H1 (cell line): ENCODE data around the gene SLC17A4. TPM values are rescaled to one million over a fixed set of nuclear protein-coding genes. Genes with fewer than 3 reads are reported as not detected.

ENCODE experiments used
- CTCF ChIA-PET: fragments of 300-600 bp; sonication (Branson Sonifier 250); formaldehyde crosslinking; loops from one replicate; lab custom pipeline; 2021; ENCODE audit not compliant: partially characterized antibody; lab: Charles Lee
- POLR2A ChIA-PET: fragments of 300-600 bp; sonication (Branson Sonifier 250); formaldehyde crosslinking; loops from one replicate; lab custom pipeline; 2021; ENCODE audit warnings: inconsistent platforms; ENCODE audit not compliant: partially characterized antibody; lab: Charles Lee
- DNase-seq, 2 experiments: peaks; one replicate each; pipeline versions ENCODE4 v3.0.0 to v3.0.0-alpha.2; 2010 to 2022; ENCODE audit warnings: low spot score in 2 of 2, low read depth in 1 of 2, mixed read lengths in 1 of 2
- FAIRE-seq: peaks from 2 replicates; lab custom pipeline; 2011; peaks lifted over from hg19 to GRCh38; lab: Jason Lieb, UNC
- H2AFZ ChIP-seq: 2 replicates; pipeline ENCODE4 v1.8.1; 2012; ENCODE audit warnings: low read length, inconsistent platforms
- H2AK5ac ChIP-seq: 2 replicates; pipeline ENCODE4 v1.6.1; 2013; ENCODE audit warnings: low read depth, low read length
- H2BK120ac ChIP-seq: replicated peaks from 2 replicates; pipeline ENCODE3; 2013; ENCODE audit warnings: low read depth, low read length, inconsistent platforms
- H2BK12ac ChIP-seq: 2 replicates; pipeline ENCODE4 v1.6.1; 2013; ENCODE audit warnings: low read depth, low read length
- H2BK15ac ChIP-seq: 2 replicates; pipeline ENCODE4 v1.6.1; 2013; ENCODE audit warnings: low read length
- H2BK20ac ChIP-seq: 2 replicates; pipeline ENCODE4 v1.6.1; 2013; ENCODE audit warnings: low read length
- H2BK5ac ChIP-seq: 2 replicates; pipeline ENCODE4 v1.6.1; 2013; ENCODE audit warnings: low read depth, low read length
- H3K14ac ChIP-seq: 2 replicates; pipeline ENCODE4 v1.6.1; 2013; ENCODE audit warnings: inconsistent platforms; ENCODE audit not compliant: insufficient read length
- H3K18ac ChIP-seq: 2 replicates; pipeline ENCODE4 v1.6.1; 2013; ENCODE audit warnings: low read length; ENCODE audit errors: extremely low read depth
- H3K23ac ChIP-seq: 2 replicates; pipeline ENCODE4 v1.6.1; 2013; ENCODE audit warnings: inconsistent platforms; ENCODE audit not compliant: insufficient read length
- H3K23me2 ChIP-seq: 2 replicates; pipeline ENCODE4 v1.6.1; 2013; ENCODE audit warnings: low read depth, low read length
- H3K27ac ChIP-seq: 2 replicates; pipeline ENCODE4 v1.6.1; 2011; ENCODE audit warnings: low read depth, low read length, inconsistent platforms
- H3K27me3 ChIP-seq, 4 experiments: replicated peaks in 1 of 4; 1 replicate in 1 of 4; 2 replicates in 3 of 4; pipeline versions ENCODE4 v1.6.1 to v1.8.1; 2011 to 2013; ENCODE audit warnings: low read length in 3 of 4, mild to moderate bottlenecking in 3 of 4, inconsistent platforms in 2 of 4, mixed read lengths in 2 of 4, moderate library complexity in 1 of 4; ENCODE audit not compliant: control insufficient read depth in 3 of 4, insufficient read depth in 3 of 4; ENCODE audit errors: extremely low read depth in 1 of 4
- H3K36me3 ChIP-seq, 4 experiments: 2 replicates each; pipeline versions ENCODE4 v1.6.1 to v1.8.1; 2011 to 2013; ENCODE audit warnings: mild to moderate bottlenecking in 4 of 4, low read length in 3 of 4, moderate library complexity in 2 of 4, control low read depth in 1 of 4, inconsistent platforms in 1 of 4; ENCODE audit not compliant: insufficient read depth in 4 of 4, control insufficient read depth in 2 of 4
- H3K4ac ChIP-seq: replicated peaks from 2 replicates; pipeline ENCODE3; 2013; ENCODE audit warnings: low read length, low read depth, mixed read lengths, inconsistent platforms; ENCODE audit not compliant: insufficient read length
- H3K4me1 ChIP-seq, 4 experiments: replicated peaks in 1 of 4; 1 replicate in 1 of 4; 2 replicates in 3 of 4; pipeline versions ENCODE4 v1.6.1 to v1.8.1; 2011 to 2013; ENCODE audit warnings: low read length in 3 of 4, inconsistent platforms in 2 of 4, mixed read lengths in 1 of 4; ENCODE audit not compliant: insufficient read depth in 4 of 4, control insufficient read depth in 3 of 4
- H3K4me2 ChIP-seq, 2 experiments: 2 replicates each; pipeline versions ENCODE4 v1.6.1 to v1.8.1; 2011 to 2013; ENCODE audit warnings: low read depth in 2 of 2, low read length in 2 of 2, control low read depth in 1 of 2, inconsistent platforms in 1 of 2, mild to moderate bottlenecking in 1 of 2; ENCODE audit not compliant: insufficient read depth in 1 of 2
- H3K4me3 ChIP-seq, 4 experiments: fragments of 200-600, 300-600 bp in 1 of 4; sonication (generic), shearing (Covaris generic), sonication (Bioruptor Twin) in 1 of 4; 2 replicates each; pipeline versions ENCODE4 v1.5.1 to v1.8.1; 2011 to 2016; ENCODE audit warnings: low read length in 4 of 4, low read depth in 3 of 4, control low read depth in 2 of 4, inconsistent platforms in 2 of 4, mild to moderate bottlenecking in 2 of 4, mixed read lengths in 1 of 4, moderate library complexity in 1 of 4; ENCODE audit not compliant: insufficient read depth in 2 of 4; ENCODE audit errors: extremely low read depth in 1 of 4
- H3K56ac ChIP-seq: replicated peaks from 2 replicates; pipeline ENCODE3; 2013; ENCODE audit warnings: low read depth, mild to moderate bottlenecking, mixed read lengths, low read length, inconsistent platforms; ENCODE audit not compliant: insufficient read length
- H3K79me1 ChIP-seq: 2 replicates; pipeline ENCODE4 v1.6.1; 2013; ENCODE audit warnings: low read depth, low read length, control low read depth
- H3K79me2 ChIP-seq, 2 experiments: 2 replicates each; pipeline versions ENCODE4 v1.6.1 to v1.8.1; 2012 to 2013; ENCODE audit warnings: low read length in 2 of 2, mild to moderate bottlenecking in 2 of 2, inconsistent platforms in 1 of 2; ENCODE audit not compliant: insufficient read depth in 2 of 2, control insufficient read depth in 1 of 2
- H3K9ac ChIP-seq, 4 experiments: replicated peaks in 1 of 4; 1 replicate in 1 of 4; 2 replicates in 3 of 4; pipeline versions ENCODE4 v1.6.1 to v1.8.1; 2011 to 2013; ENCODE audit warnings: low read depth in 3 of 4, low read length in 3 of 4, control low read depth in 2 of 4, mild to moderate bottlenecking in 2 of 4, moderate library complexity in 2 of 4, inconsistent platforms in 1 of 4; ENCODE audit errors: extremely low read depth in 1 of 4
- H3K9me3 ChIP-seq, 2 experiments: 2 replicates each; pipeline versions ENCODE4 v1.6.1 to v1.8.1; 2012 to 2013; ENCODE audit warnings: mild to moderate bottlenecking in 2 of 2, moderate library complexity in 2 of 2, control low read depth in 1 of 2, inconsistent platforms in 1 of 2, low read depth in 1 of 2, low read length in 1 of 2, mixed read lengths in 1 of 2; ENCODE audit not compliant: insufficient read depth in 2 of 2
- H4K20me1 ChIP-seq, 2 experiments: replicated peaks in 1 of 2; 2 replicates each; pipeline versions ENCODE3 to v1.8.1; 2011 to 2013; ENCODE audit warnings: inconsistent platforms in 2 of 2, low read length in 2 of 2, mild to moderate bottlenecking in 1 of 2; ENCODE audit not compliant: insufficient read depth in 2 of 2, control insufficient read depth in 1 of 2
- H4K5ac ChIP-seq: 2 replicates; pipeline ENCODE4 v1.6.1; 2013; ENCODE audit warnings: low read length, low read depth, mixed read lengths, inconsistent platforms; ENCODE audit not compliant: insufficient read length
- H4K8ac ChIP-seq: 2 replicates; pipeline ENCODE4 v1.8.0; 2013; ENCODE audit warnings: mild to moderate bottlenecking, moderate library complexity, low read length, inconsistent platforms; ENCODE audit not compliant: insufficient read depth; ENCODE audit errors: extremely low read depth
- H4K91ac ChIP-seq: replicated peaks from 2 replicates; pipeline ENCODE3; 2013; ENCODE audit warnings: low read length, mixed read lengths, inconsistent platforms; ENCODE audit not compliant: insufficient read length
- CBX5 ChIP-seq: fragments of 300-800, 300-1000 bp; sonication (generic); IDR thresholded peaks from 2 replicates; pipeline ENCODE4 v1.7.1; 2016; ENCODE audit warnings: antibody characterized with exemption, low read length, low read depth
- WGBS, 2 experiments: shearing (Covaris generic) in 1 of 2; methylation state at CpG; one replicate each; pipeline versions ENCODE4 v1.1.6 to v1.1.7; 2013 to 2015; ENCODE audit warnings: low lambda C conversion rate in 2 of 2, mixed read lengths in 2 of 2, inconsistent platforms in 1 of 2, low coverage in 1 of 2, missing lambda C conversion rate in 1 of 2; ENCODE audit not compliant: insufficient replicate concordance in 2 of 2, insufficient coverage in 1 of 2, insufficient read length in 1 of 2; ENCODE audit errors: extremely low coverage in 1 of 2, missing lambda C conversion rate in 1 of 2; 5-methylcytosine and 5-hydroxymethylcytosine counted together
- polyA plus RNA-seq, 7 experiments: library from polyadenylated mRNA; depleted of rRNA in 3 of 7; stranded (reverse) in 5 of 7; unstranded in 2 of 7; fragments of >200 nt in 5 of 7; fragments of 200-250 nt in 2 of 7; gene quantifications; 1 replicate in 5 of 7; 2 replicates in 1 of 7; 4 replicates in 1 of 7; pipeline versions ENCODE4 v1.2.1 to v1.2.3, GENCODE V29; 2011 to 2013; ENCODE audit warnings: missing spikeins in 2 of 7, mixed read lengths in 2 of 7
- total RNA-seq: library from RNA; stranded (reverse); fragmentation: NEBNext Ultra II Directional; extraction: Animal tissue kit (Norgen Biotek cat#: 25700); gene quantifications from 2 replicates; pipeline ENCODE4 v1.2.1, GENCODE V29; 2021

SLC17A4 gene
- total and polyA plus RNA-seq, 2 of the 8 experiments (the other 6 are each of a cell fraction or from before 2014, with no cell fraction given): not detected

DNA sequence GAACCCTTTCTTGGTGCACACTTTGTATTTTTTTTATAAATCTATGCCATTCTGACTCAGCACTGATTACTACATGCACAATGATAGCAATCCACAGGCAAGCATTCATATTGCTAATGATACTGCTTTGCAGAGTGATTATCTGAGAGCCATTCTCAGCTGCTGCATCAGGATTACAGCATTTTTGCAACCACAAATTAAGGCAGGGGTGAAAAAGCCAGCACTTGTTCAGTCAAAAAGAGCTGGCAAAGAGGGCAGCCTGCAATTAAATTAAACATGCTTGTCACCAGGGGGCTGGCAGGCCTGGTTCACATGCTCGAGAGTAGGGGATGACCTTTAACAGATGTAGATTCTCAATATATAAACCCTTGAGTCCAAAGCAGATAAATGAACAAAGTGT lies 40.7 kb upstream of the SLC17A4 start:
- no peak for TF ChIP-seq CBX5
- no peak for FAIRE-seq
- no peak overlapping the region for H2AFZ ChIP-seq
- DNase-seq: no peak
- POLR2A ChIA-PET: no interaction called here
- H3K4ac ChIP-seq: no peak overlapping the region
- H3K18ac ChIP-seq: no peak overlapping the region
- peaks cover 0 to 1% (median 0%) of the 10 kb centered on the region in 4 experiments; a peak in 1 of 7 replicates for H3K27me3 ChIP-seq
- no peak overlapping the region for H2BK15ac ChIP-seq
- no peaks in the 10 kb centered on the region for H4K20me1 ChIP-seq
- H3K4me3 ChIP-seq: no peak overlapping the region
- H4K91ac ChIP-seq: no peak overlapping the region
- H2BK20ac ChIP-seq: no peak overlapping the region
- no peak overlapping the region for H3K9ac ChIP-seq
- no peaks in the 10 kb centered on the region for H3K4me1 ChIP-seq
- no peak overlapping the region for H2BK120ac ChIP-seq
- CTCF ChIA-PET: interaction anchor here (0.8 to 2.1 kb wide), 4 partner anchors 12 to 75 kb away, joined by 3 to 8 read pairs (median 3); no protein-coding TSS in a partner anchor
- no peak overlapping the region for H2BK5ac ChIP-seq
- no peak overlapping the region for H4K8ac ChIP-seq
- no peak overlapping the region for H4K5ac ChIP-seq
- no peak overlapping the region for H2AK5ac ChIP-seq
- no peak overlapping the region for H3K23ac ChIP-seq
- H3K4me2 ChIP-seq: no peak overlapping the region
- no peaks in the 10 kb centered on the region for H3K23me2 ChIP-seq
- no peaks in the 10 kb centered on the region for H3K36me3 ChIP-seq
- no peak overlapping the region for H3K56ac ChIP-seq
- H3K9me3 ChIP-seq: no peaks in the 10 kb centered on the region
- no peaks in the 10 kb centered on the region for H3K79me2 ChIP-seq
- WGBS, 2 experiments: 86% methylated on average over 1 of the region's 1 CpG; no CpG with 5 or more reads in 1 of the 2 experiments
- no peak overlapping the region for H3K14ac ChIP-seq
- H2BK12ac ChIP-seq: no peak overlapping the region
- no peak overlapping the region for H3K27ac ChIP-seq
- no peaks in the 10 kb centered on the region for H3K79me1 ChIP-seq
